Measurements from ENCODE around the gene SPR. TPM values are rescaled to one million over a fixed set of nuclear protein-coding genes. Genes with fewer than 3 reads are reported as not detected.

Gene SPR
- total RNA-seq, 2 donors from 2014 or later, result 13.7 to 15.2 TPM

DNA sequence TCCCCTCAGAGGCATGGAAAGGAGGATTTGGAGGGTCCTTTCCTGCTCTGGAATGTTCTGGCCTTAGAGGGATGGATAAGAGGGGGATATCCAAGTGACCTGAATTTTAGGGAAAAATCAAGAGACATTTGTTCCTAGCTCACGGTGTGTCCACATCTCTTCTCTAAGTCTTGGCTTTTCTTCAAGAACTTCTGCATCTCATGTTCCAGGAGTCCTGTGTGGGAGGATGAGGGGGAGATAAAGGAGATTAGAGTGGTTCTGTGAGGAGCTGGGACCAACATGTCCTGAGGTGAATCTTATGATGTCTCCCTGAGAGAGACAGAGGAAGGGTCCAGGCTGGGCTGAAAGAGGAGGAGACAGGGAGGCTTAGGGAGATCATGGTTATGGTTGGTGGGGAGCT is 41.8 kb downstream of the SPR start:
- Histone ChIP-seq H3K27ac (ENCODE audit: low read depth, low read length) (no peak overlapping the region), H3K36me3 (ENCODE audit: control insufficient read depth, insufficient read depth, low read length) (no peaks in the 10 kb centered on the region), H3K27me3 (ENCODE audit: control insufficient read depth, insufficient read depth, low read length, poor library complexity, severe bottlenecking) (peaks cover 100% of the 10 kb centered on the region), H3K9me3 (ENCODE audit: control insufficient read depth, low read length) (no peaks in the 10 kb centered on the region), H3K4me1 (ENCODE audit: control insufficient read depth, insufficient read depth, low read length) (no peaks in the 10 kb centered on the region), H3K9ac (ENCODE audit: extremely low read depth, low read length, poor library complexity, severe bottlenecking) (no peak overlapping the region), H3K4me3 (ENCODE audit: low read length) (no peak overlapping the region)
- Mint-ChIP-seq H3K36me3 (ENCODE audit: low read depth) (no peaks in the 10 kb centered on the region), H3K27me3 (ENCODE audit: insufficient read depth) (peaks cover 23% of the 10 kb centered on the region), H3K4me3 (no peak overlapping the region), H3K27ac (no peak overlapping the region), H3K4me1 (peaks cover 15% of the 10 kb centered on the region), H3K9me3 (peaks cover under 1% of the 10 kb centered on the region)
- TF ChIP-seq, protein P1, sequence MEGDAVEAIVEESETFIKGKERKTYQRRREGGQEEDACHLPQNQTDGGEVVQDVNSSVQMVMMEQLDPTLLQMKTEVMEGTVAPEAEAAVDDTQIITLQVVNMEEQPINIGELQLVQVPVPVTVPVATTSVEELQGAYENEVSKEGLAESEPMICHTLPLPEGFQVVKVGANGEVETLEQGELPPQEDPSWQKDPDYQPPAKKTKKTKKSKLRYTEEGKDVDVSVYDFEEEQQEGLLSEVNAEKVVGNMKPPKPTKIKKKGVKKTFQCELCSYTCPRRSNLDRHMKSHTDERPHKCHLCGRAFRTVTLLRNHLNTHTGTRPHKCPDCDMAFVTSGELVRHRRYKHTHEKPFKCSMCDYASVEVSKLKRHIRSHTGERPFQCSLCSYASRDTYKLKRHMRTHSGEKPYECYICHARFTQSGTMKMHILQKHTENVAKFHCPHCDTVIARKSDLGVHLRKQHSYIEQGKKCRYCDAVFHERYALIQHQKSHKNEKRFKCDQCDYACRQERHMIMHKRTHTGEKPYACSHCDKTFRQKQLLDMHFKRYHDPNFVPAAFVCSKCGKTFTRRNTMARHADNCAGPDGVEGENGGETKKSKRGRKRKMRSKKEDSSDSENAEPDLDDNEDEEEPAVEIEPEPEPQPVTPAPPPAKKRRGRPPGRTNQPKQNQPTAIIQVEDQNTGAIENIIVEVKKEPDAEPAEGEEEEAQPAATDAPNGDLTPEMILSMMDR (conservative IDR thresholded peaks at IDR 0.05), result no peak
- no peak for DNase-seq
- WGBS, 2 experiments (ENCODE audit: insufficient coverage in 1 of 2, insufficient read length in 1 of 2), result 96 to 100% methylated on average over 1 of the region's 1 CpG

DNA sequence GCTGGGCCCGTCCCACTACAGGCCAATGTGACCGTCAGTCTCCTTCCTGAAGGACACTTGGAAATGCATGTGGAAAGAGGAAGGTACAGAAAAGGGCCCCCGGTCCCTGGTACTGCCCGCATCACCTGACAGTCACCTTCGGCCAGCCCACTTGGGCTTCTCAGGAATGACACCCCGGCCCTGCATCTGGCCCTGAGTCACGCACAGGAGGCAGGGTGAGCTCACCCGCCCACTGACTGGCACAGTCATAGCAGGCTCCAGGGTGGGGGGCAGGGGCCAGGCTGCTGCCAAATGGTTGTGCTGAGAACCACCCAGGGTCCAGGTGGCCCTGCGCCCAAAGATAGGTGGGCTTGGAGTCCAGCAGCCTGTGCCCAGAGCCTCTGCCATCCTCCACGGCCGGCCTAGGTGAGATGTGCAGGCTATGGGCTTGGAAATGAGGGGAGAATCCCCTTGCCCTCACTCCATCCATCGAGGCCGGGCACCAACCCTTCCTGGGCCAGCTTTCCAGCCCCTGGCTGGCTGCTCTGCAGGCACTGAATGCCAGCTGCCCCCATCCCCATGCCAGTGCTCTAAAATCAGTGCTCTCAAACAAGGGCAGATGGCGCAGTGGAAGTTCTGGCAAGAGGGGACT is 44.2 kb downstream of the SPR start:
- H3K27ac ChIP-seq (ENCODE audit: low read depth, low read length), result no peak overlapping the region
- TF ChIP-seq, protein P1 (conservative IDR thresholded peaks at IDR 0.05), result no peak
- Mint-ChIP-seq H3K27me3 (ENCODE audit: insufficient read depth) (peaks cover 41% of the 10 kb centered on the region), H3K4me1 (peaks cover under 1% of the 10 kb centered on the region), H3K9me3 (no peaks in the 10 kb centered on the region), H3K27ac (no peak overlapping the region), H3K4me3 (no peak overlapping the region), H3K36me3 (ENCODE audit: low read depth) (no peaks in the 10 kb centered on the region)
- no peak for DNase-seq
- no peaks in the 10 kb centered on the region for H3K4me1 ChIP-seq (ENCODE audit: control insufficient read depth, insufficient read depth, low read length)
- H3K9ac ChIP-seq (ENCODE audit: extremely low read depth, low read length, poor library complexity, severe bottlenecking), result no peak overlapping the region
- no peak overlapping the region for H3K4me3 ChIP-seq (ENCODE audit: low read length)
- H3K36me3 ChIP-seq (ENCODE audit: control insufficient read depth, insufficient read depth, low read length), result no peaks in the 10 kb centered on the region
- no peaks in the 10 kb centered on the region for H3K9me3 ChIP-seq (ENCODE audit: control insufficient read depth, low read length)
- H3K27me3 ChIP-seq (ENCODE audit: control insufficient read depth, insufficient read depth, low read length, poor library complexity, severe bottlenecking), result peaks cover 76% of the 10 kb centered on the region
- WGBS, 2 experiments (ENCODE audit: insufficient coverage in 1 of 2, insufficient read length in 1 of 2), result 90 to 92% methylated on average over 7 to 14 of the region's 14 CpGs

DNA sequence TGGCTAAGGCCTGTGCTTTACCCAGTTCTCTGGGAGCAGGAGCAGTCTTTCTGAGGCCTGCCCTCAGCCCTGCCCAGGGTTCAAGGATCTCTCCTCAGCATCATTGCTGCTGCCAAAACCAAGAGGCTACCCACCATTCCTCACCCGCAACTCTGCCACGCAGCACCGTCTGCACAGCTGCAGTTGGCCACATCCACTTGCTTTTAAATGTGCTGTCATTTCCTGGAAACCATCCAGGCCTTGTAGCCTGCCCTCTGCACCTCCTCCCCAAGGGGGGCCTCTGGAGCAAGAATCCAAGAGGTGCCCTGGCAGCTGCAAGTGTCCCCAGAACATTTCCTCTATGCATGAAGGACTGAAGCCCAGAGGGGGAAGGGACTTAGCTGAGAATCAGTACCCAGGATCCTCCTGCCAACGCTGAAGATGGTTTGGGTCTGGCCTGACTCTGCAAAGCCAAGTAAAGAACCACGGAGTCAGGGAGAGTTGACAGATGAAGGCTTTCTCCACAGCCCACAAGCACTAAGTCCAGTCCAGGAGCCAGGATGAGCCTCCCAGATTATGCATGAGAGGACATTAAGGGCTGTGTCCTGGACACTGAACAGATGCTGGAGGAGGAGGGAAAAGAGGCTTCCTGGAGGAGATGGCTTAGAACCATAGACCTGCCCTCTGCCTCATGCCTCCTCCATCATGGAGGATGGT is 45.0 kb downstream of the SPR start:
- Histone ChIP-seq H3K9me3 (ENCODE audit: control insufficient read depth, low read length) (no peaks in the 10 kb centered on the region), H3K9ac (ENCODE audit: extremely low read depth, low read length, poor library complexity, severe bottlenecking) (no peak overlapping the region), H3K27ac (ENCODE audit: low read depth, low read length) (no peak overlapping the region), H3K4me1 (ENCODE audit: control insufficient read depth, insufficient read depth, low read length) (no peaks in the 10 kb centered on the region), H3K36me3 (ENCODE audit: control insufficient read depth, insufficient read depth, low read length) (no peaks in the 10 kb centered on the region), H3K27me3 (ENCODE audit: control insufficient read depth, insufficient read depth, low read length, poor library complexity, severe bottlenecking) (peaks cover 68% of the 10 kb centered on the region), H3K4me3 (ENCODE audit: low read length) (no peak overlapping the region)
- WGBS, 2 experiments (ENCODE audit: insufficient coverage in 1 of 2, insufficient read length in 1 of 2), result 88 to 89% methylated on average over 1 to 5 of the region's 5 CpGs
- H3K4me1 Mint-ChIP-seq, result no peaks in the 10 kb centered on the region
- H3K9me3 Mint-ChIP-seq, result no peaks in the 10 kb centered on the region
- no peak for DNase-seq
- TF ChIP-seq, protein P1 (conservative IDR thresholded peaks at IDR 0.05), result no peak
- H3K27ac Mint-ChIP-seq, result no peak overlapping the region
- H3K4me3 Mint-ChIP-seq, result no peak overlapping the region
- H3K27me3 Mint-ChIP-seq (ENCODE audit: insufficient read depth), result peaks cover 41% of the 10 kb centered on the region
- no peaks in the 10 kb centered on the region for H3K36me3 Mint-ChIP-seq (ENCODE audit: low read depth)
